Mesenchymal stem cell (in vitro differentiated cells and primary cell): Measurements from ENCODE around the gene IFT122. TPM values are rescaled to one million over a fixed set of nuclear protein-coding genes. Genes with fewer than 3 reads are reported as not detected.
A peak's percentile ranks its signal among the peaks of the same experiment; 100 is the strongest.
"Not testable (repeated sequence)": the region's sequence is repeated elsewhere in the genome, so short reads cannot be mapped to it uniquely, and the experiment has no call there.

Source experiments
- DNase-seq: peaks from one replicate; pipeline ENCODE4 v3.0.0-alpha.2; 2013
- H2AFZ ChIP-seq: one replicate; pipeline ENCODE4 v1.6.1; 2013; ENCODE audit warnings: low read depth, mild to moderate bottlenecking, control low read depth, inconsistent platforms, low read length, moderate library complexity
- H2AK5ac ChIP-seq: 2 replicates; pipeline ENCODE4 v1.6.1; 2013; ENCODE audit warnings: low read length, moderate library complexity, mild to moderate bottlenecking, inconsistent platforms; ENCODE audit not compliant: severe bottlenecking
- H2BK120ac ChIP-seq: one replicate; pipeline ENCODE4 v1.6.1; 2013; ENCODE audit warnings: low read depth, mild to moderate bottlenecking, inconsistent platforms, low read length, moderate library complexity
- H2BK12ac ChIP-seq, 2 experiments: one replicate each; pipeline ENCODE4 v1.6.1; 2013; ENCODE audit warnings: inconsistent platforms in 2 of 2, low read length in 2 of 2, mild to moderate bottlenecking in 2 of 2, moderate library complexity in 2 of 2, control low read depth in 1 of 2
- H2BK15ac ChIP-seq: one replicate; pipeline ENCODE4 v1.6.1; 2013; ENCODE audit warnings: mild to moderate bottlenecking, low read depth, inconsistent platforms; ENCODE audit not compliant: poor library complexity, severe bottlenecking
- H2BK5ac ChIP-seq: 2 replicates; pipeline ENCODE4 v1.6.1; 2013; ENCODE audit warnings: low read depth, mild to moderate bottlenecking, low read length, control low read depth, inconsistent platforms; ENCODE audit not compliant: poor library complexity, severe bottlenecking
- H3K14ac ChIP-seq, 2 experiments: one replicate each; pipeline ENCODE4 v1.6.1; 2013; ENCODE audit warnings: inconsistent platforms in 2 of 2, low read length in 2 of 2, control low read depth in 1 of 2, mild to moderate bottlenecking in 1 of 2, moderate library complexity in 1 of 2
- H3K18ac ChIP-seq, 2 experiments: one replicate each; pipeline ENCODE4 v1.6.1; 2013; ENCODE audit warnings: inconsistent platforms in 2 of 2, low read length in 2 of 2, control low read depth in 1 of 2, low read depth in 1 of 2, mild to moderate bottlenecking in 1 of 2
- H3K23ac ChIP-seq, 2 experiments: one replicate each; pipeline ENCODE4 v1.6.1; 2013; ENCODE audit warnings: inconsistent platforms in 2 of 2, low read length in 2 of 2, mild to moderate bottlenecking in 2 of 2, moderate library complexity in 2 of 2, control low read depth in 1 of 2
- H3K27ac ChIP-seq: 2 replicates; pipeline ENCODE4 v1.5.1; 2013; ENCODE audit warnings: mild to moderate bottlenecking, moderate library complexity, low read length, control low read depth, inconsistent platforms; ENCODE audit not compliant: poor library complexity, severe bottlenecking
- H3K27me3 ChIP-seq, 2 experiments: 2 replicates each; pipeline versions ENCODE4 v1.6.1 to v1.7.0; 2013; ENCODE audit warnings: low read length in 2 of 2, mild to moderate bottlenecking in 2 of 2, moderate library complexity in 2 of 2, control low read depth in 1 of 2, inconsistent platforms in 1 of 2; ENCODE audit not compliant: control insufficient read depth in 1 of 2, insufficient read depth in 1 of 2
- H3K36me3 ChIP-seq, 2 experiments: 2 replicates each; pipeline versions ENCODE4 v1.6.1 to v1.7.0; 2013; ENCODE audit warnings: low read length in 2 of 2, control low read depth in 1 of 2, inconsistent platforms in 1 of 2, low read depth in 1 of 2, mild to moderate bottlenecking in 1 of 2; ENCODE audit not compliant: insufficient read depth in 2 of 2, control insufficient read depth in 1 of 2
- H3K4ac ChIP-seq, 2 experiments: one replicate each; pipeline ENCODE4 v1.6.1; 2013; ENCODE audit warnings: inconsistent platforms in 2 of 2, low read length in 2 of 2, mild to moderate bottlenecking in 2 of 2, moderate library complexity in 2 of 2, control low read depth in 1 of 2, low read depth in 1 of 2
- H3K4me1 ChIP-seq: 2 replicates; pipeline ENCODE4 v1.6.1; 2013; ENCODE audit warnings: low read depth, low read length, control low read depth; ENCODE audit not compliant: control insufficient read depth, insufficient read depth
- H3K4me2 ChIP-seq: 2 replicates; pipeline ENCODE4 v1.6.1; 2013; ENCODE audit warnings: low read length, mild to moderate bottlenecking, inconsistent platforms; ENCODE audit not compliant: poor library complexity, severe bottlenecking
- H3K4me3 ChIP-seq, 2 experiments: 2 replicates each; pipeline versions ENCODE4 v1.5.1 to v1.7.0; 2013; ENCODE audit warnings: low read length in 2 of 2, mild to moderate bottlenecking in 2 of 2, control low read depth in 1 of 2, low read depth in 1 of 2; ENCODE audit not compliant: insufficient read depth in 1 of 2
- H3K79me1 ChIP-seq: replicated peaks from 2 replicates; pipeline ENCODE4 v1.6.1; 2013; ENCODE audit warnings: mild to moderate bottlenecking, control low read depth, low read length, inconsistent platforms; ENCODE audit not compliant: poor library complexity, severe bottlenecking
- H3K9ac ChIP-seq: 2 replicates; pipeline ENCODE4 v1.7.0; 2013; ENCODE audit warnings: mild to moderate bottlenecking, low read length, moderate library complexity
- H3K9me3 ChIP-seq: 2 replicates; pipeline ENCODE4 v1.7.0; 2013; ENCODE audit warnings: mild to moderate bottlenecking, low read length; ENCODE audit not compliant: control insufficient read depth
- H4K8ac ChIP-seq: one replicate; pipeline ENCODE4 v1.6.1; 2013; ENCODE audit warnings: inconsistent platforms, mild to moderate bottlenecking, low read length, moderate library complexity
- H4K91ac ChIP-seq: one replicate; pipeline ENCODE4 v1.6.1; 2013; ENCODE audit warnings: mild to moderate bottlenecking, low read length, inconsistent platforms
- WGBS: methylation state at CpG from one replicate; pipeline ENCODE4 v1.1.7; 2013; ENCODE audit warnings: mixed read lengths; 5-methylcytosine and 5-hydroxymethylcytosine counted together
- polyA plus RNA-seq, 2 experiments: library from polyadenylated mRNA; stranded (reverse); fragments of 200-250 nt; gene quantifications; one replicate each; pipeline ENCODE4 v1.2.3, GENCODE V29; 2013

Gene IFT122
- polyA plus RNA-seq (2013, experiment 1 of 2): 8.0 TPM
- polyA plus RNA-seq (2013, experiment 2 of 2): 8.2 TPM

- Histone ChIP-seq H3K14ac (peak within 1 kb of the TSS in 1 of 2 experiments; percentile 96), H2BK5ac (peak within 1 kb of the TSS; percentile 1), H3K23ac (no peak within 1 kb of the TSS), H3K27ac (peak within 1 kb of the TSS; percentile 52), H3K9ac (peak within 1 kb of the TSS; percentile 97), H2BK15ac (peak within 1 kb of the TSS; percentile 98), H3K4me1 (peaks cover 5% of the 10 kb centered on the region), H2AFZ (peak within 1 kb of the TSS; percentile 93), H3K4me3 (peak within 1 kb of the TSS; percentile 98 to 99), H3K4me2 (peak within 1 kb of the TSS; percentile 85), H2AK5ac (no peak within 1 kb of the TSS), H3K18ac (peak within 1 kb of the TSS; percentile 85 to 95), H3K79me1 (peaks cover 24% of the 10 kb centered on the region), H4K91ac (peak within 1 kb of the TSS; percentile 96), H3K36me3 (peaks cover 2 to 32% of the 10 kb centered on the region in 2 experiments), H2BK120ac (peak within 1 kb of the TSS; percentile 87), H3K27me3 (no peaks in the 10 kb centered on the region), H4K8ac (peak within 1 kb of the TSS; percentile 91), H3K9me3 (no peaks in the 10 kb centered on the region), H3K4ac (peak within 1 kb of the TSS; percentile 93 to 96), H2BK12ac (peak within 1 kb of the TSS; percentile 25 to 63)
- WGBS: under 1% methylated on average over 70 of the region's 75 CpGs
- DNase-seq: peak; percentile 100
Observed at GRCh38 chr3:129439817-129440617, at the start of gene IFT122, which contains the start of gene MBD4. TSS of gene IFT122 (plus strand) at chr3:129440224. CDS start at chr3:129440331, 107 bp downstream. TSS of gene MBD4 (minus strand) at chr3:129439948. CDS start at chr3:129439833, 115 bp downstream.

- H4K91ac ChIP-seq, H3K9ac ChIP-seq, H3K27ac ChIP-seq, H3K9me3 ChIP-seq, H2BK5ac ChIP-seq, H2BK15ac ChIP-seq, H4K8ac ChIP-seq, H3K27me3 ChIP-seq, H2BK12ac ChIP-seq, H3K4me2 ChIP-seq, H3K18ac ChIP-seq, H3K23ac ChIP-seq, H2BK120ac ChIP-seq, H3K14ac ChIP-seq, H3K4me3 ChIP-seq, DNase-seq, H3K4ac ChIP-seq, H2AFZ ChIP-seq: not testable (repeated sequence)
- H2AK5ac ChIP-seq: peak overlapping the region; percentile 84
- H3K4me1 ChIP-seq: peaks cover 22% of the 10 kb centered on the region
- WGBS: 100% methylated on average over 3 of the region's 4 CpGs
- H3K36me3 ChIP-seq: peaks cover 51 to 57% of the 10 kb centered on the region in 2 experiments
- peaks cover 16% of the 10 kb centered on the region for H3K79me1 ChIP-seq
Observed at GRCh38 chr3:129391583-129391982, 48.4 kb upstream of the IFT122 start.

- Histone ChIP-seq H3K36me3 (peaks cover 46 to 57% of the 10 kb centered on the region in 2 experiments), H3K14ac (peak overlapping the region in 1 of 2 experiments; percentile 22), H3K4me1 (peaks cover 23% of the 10 kb centered on the region), H3K79me1 (peaks cover 13% of the 10 kb centered on the region), H3K27ac (peak overlapping the region; percentile 26)
- not testable (repeated sequence) for H2BK12ac ChIP-seq, H4K91ac ChIP-seq, DNase-seq, H3K4ac ChIP-seq, H3K4me3 ChIP-seq, H2BK120ac ChIP-seq, H2AFZ ChIP-seq, H3K4me2 ChIP-seq, H4K8ac ChIP-seq, H3K9ac ChIP-seq, H2BK5ac ChIP-seq, H3K27me3 ChIP-seq, H2AK5ac ChIP-seq, H2BK15ac ChIP-seq, H3K9me3 ChIP-seq, H3K23ac ChIP-seq, H3K18ac ChIP-seq
- 84% methylated on average over 5 of the region's 8 CpGs for WGBS
Observed at GRCh38 chr3:129392106-129392887, 47.7 kb upstream of the IFT122 start.

GRCh38 chr3:129393271-129393670 lies 46.8 kb upstream of the IFT122 start:
- Histone ChIP-seq H3K36me3 (peaks cover 46 to 51% of the 10 kb centered on the region in 2 experiments), H3K4me3 (no peak overlapping the region), H2AFZ (no peak overlapping the region), H3K4me1 (peaks cover 23% of the 10 kb centered on the region), H2BK12ac (no peak overlapping the region), H2BK15ac (no peak overlapping the region), H2AK5ac (no peak overlapping the region), H3K18ac (no peak overlapping the region), H2BK5ac (no peak overlapping the region), H3K9me3 (no peaks in the 10 kb centered on the region), H3K23ac (no peak overlapping the region), H3K27me3 (no peaks in the 10 kb centered on the region), H4K8ac (no peak overlapping the region), H3K79me1 (peaks cover 13% of the 10 kb centered on the region), H3K4me2 (no peak overlapping the region), H3K4ac (no peak overlapping the region), H3K14ac (no peak overlapping the region), H3K27ac (no peak overlapping the region), H4K91ac (no peak overlapping the region), H2BK120ac (no peak overlapping the region), H3K9ac (no peak overlapping the region)
- DNase-seq: no peak
- WGBS: 97% methylated on average over 6 of the region's 6 CpGs
